H4 (cell line): Measurements from ENCODE around the gene CLDN19. TPM values are rescaled to one million over a fixed set of nuclear protein-coding genes. Genes with fewer than 3 reads are reported as not detected.
A peak's percentile ranks its signal among the peaks of the same experiment; 100 is the strongest.

Experiments used
- DNase-seq: peaks from one replicate; pipeline ENCODE4 v3.0.0-alpha.2; 2015; ENCODE audit warnings: low spot score
- total RNA-seq: library from RNA; depleted of rRNA; stranded (reverse); fragments of >200 nt; shearing (Covaris generic); gene quantifications from 2 replicates; pipeline ENCODE4 v1.2.3, GENCODE V29; 2014; rRNA removed

The CLDN19 gene, protein sequence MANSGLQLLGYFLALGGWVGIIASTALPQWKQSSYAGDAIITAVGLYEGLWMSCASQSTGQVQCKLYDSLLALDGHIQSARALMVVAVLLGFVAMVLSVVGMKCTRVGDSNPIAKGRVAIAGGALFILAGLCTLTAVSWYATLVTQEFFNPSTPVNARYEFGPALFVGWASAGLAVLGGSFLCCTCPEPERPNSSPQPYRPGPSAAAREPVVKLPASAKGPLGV
- total RNA-seq, result not detected in 2 replicates

DNA sequence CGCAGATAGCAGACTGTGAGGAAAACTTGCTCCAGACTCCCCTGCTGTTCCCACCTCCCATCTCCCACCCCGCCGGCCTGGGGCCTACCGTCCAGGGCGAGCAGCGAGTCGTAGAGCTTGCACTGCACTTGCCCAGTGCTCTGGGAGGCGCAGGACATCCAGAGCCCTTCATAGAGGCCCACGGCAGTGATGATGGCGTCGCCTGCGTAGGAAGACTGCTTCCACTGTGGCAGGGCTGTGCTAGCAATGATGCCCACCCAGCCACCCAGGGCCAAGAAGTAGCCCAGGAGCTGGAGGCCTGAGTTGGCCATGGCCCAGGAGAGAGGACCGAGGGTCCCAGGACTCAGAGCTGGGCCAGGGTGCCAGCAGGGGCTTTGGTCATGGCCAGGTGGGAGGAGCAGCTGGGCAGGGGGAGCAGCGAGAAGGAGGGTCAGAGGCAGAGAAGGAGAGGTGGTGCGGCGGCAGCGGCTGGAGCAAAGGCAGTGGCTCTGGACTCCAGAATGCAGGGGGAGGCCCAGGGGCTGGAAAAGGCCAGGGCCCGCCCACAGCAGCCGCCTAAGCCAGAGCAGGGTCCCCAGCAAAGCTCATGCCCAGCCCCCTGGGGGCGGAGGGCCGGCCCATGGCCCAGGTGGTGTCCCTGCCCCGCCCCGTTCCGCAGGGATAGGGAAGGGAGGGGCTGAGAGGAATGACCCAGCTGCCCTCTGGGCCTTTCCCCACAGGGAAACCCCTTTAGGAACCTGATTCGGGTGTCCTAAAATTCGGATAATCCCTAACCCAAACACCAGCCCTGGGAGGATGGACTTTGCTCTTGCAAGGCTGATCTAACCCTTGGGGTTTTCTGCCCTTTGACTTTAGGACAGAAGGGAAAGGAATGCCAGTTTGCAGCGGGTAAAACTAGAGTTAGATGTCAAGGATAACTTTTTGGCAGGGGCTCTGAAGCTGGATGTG lies at the start of gene CLDN19:
Gene CLDN19 (minus strand): TSS at position 484 of the 948 bp plus-strand sequence. CDS start 173 bp downstream, at position 311.
- DNase-seq, result no peak

DNA sequence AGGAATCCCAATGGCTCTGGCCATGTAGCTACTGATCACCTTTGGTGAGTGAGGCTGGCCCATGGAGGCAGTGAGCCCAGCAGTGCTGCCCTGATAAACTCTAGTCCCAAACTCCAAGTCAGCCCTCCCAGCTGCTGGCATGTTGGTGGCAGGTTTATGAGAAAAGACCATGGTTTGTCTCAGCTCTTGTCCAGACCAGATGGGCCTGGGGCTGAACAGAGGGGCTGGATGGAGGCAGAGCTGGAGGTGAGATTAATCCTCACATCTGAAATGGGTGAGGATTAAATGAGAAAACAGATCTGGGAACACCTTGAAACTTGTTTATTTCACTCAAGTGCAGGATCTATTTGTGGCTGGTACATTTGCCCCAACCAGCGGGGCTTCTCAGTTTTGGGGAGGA lies 48.0 kb upstream of the CLDN19 start:
- no peak for DNase-seq

DNA sequence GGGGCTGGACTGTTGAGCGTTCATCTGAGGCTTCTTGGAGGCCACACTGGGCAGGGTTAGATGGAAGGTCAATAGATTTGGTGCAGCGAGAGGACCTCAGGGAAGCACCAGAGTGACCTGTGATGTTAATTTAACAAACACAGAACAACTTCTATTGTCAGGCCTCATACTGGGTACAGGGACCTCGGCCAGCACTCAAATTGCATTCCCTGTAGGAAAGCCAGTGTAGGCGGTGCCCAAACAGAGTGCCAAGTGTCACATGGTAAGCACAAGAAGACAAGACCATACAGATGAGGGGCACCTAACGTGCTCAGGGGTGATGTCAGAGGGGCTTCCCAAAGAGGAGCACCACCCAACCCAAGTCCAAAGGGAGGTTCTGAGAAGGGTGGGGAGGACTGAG lies 46.1 kb upstream of the CLDN19 start:
- no peak for DNase-seq

DNA sequence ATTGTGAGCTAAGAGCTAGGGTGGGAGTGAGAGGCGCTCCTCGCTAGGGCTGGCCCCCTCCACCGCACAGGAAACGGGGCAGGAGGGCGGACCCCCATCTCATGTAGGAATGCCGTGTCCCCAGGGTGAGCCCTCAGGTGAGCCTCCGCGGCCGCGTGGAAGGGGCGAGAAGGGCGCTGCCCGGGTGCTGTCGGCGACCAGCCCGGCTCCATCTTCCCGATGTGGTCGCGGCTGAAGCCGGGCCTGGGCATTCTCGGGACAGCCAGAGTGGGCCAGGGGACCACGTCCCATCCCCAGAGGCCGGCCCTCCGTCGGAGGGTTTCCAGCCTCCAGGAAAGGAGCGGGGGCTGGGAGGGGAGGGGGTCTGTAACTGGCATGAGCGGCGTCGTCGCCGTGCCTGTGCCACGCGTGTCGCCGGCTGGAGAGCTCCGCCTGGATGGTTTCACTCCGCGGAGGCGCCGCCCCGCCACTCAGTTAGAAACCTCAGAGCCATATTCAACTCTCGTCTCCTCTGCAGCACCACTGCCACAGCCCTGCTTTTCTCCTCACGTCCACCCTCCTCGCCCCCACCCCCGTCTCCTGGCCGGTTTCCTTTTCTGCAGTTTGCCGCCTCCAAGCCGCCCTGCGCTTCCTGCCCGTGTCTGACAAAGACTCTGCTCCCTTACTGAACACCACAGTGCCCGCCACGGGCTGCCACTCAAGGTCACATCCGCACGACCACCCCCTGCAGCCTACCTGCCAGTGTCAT lies 45.1 kb upstream of the CLDN19 start, which contains the start of gene TMEM269:
Gene TMEM269 (plus strand): TSS at position 46 of the 748 bp plus-strand sequence. CDS start 4,903 bp downstream, outside the sequence.
- no peak for DNase-seq

DNA sequence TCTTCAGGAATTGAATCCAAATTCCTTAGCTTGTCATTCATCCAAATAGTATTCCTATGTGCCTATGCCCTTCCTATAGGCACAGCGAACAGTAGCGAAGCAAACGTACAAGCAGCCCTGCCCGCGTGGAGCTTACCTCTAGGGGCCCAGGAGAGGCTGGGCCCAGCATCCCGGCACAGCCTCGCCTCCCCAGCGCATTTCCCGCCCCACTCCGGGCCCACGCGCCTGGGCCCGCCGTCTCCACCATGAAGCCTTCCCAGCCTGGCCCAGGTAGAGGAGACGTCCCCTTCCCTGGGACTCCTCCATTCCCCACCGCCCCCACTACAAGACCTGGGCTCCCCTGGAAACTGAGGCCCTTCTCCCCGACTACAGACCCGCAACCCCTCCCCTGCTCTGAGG lies 44.5 kb upstream of the CLDN19 start:
- no peak for DNase-seq

DNA sequence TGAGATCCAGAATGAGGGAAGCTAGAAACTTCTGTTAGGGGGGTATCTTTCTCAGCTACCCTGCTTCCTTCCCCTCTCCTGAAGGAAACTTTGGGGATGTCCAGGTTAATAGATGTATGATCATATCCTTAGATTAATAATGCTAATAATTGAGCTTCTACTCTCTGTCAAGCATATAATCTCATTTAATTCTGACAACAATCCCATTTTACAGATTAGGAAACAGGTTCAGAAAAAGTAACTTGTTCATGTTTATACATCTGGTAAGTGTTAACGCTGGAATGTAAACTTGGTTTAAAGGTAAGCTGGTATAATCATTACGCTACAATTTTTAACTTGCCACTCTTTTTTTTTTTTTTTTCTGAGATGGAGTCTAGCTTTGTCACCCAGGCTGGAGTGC lies 43.1 kb upstream of the CLDN19 start:
- DNase-seq, result no peak

DNA sequence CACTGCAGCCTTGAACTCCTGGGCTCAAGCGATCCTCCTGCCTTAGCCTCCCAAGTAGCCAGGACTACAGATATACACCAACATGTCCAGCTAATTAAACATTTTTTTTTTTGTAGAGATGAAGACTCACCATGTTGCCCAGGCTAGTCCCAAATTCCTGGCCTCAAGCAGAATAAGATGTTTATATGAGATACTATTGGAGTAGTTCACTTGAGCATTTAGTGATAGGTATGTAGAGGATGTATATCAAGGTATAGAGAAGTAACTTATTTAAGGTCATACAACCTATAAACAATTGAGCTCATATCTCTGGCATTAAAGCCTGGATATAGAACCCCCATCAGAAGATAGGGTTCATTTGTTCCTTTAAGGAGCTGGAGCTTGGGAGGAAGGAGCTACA lies 40.1 kb upstream of the CLDN19 start:
- no peak for DNase-seq

DNA sequence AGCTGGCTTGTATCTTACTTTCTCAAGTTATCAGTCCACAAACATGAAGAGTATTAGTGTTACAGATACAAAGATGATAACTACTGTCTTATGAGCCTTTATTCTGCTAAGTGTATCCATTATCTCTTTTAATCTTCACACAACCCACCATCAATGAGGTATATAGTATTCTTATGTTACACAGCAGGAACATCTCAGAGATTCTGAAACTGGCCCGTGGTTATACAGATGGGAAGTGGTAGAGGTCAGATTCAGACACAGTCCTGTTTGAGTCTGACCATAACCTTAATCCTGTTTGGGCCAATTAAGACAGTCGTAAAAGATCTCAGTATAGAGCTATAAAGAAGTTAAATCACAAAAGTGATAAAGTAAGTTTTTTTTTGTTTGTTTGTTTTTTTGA lies 39.7 kb upstream of the CLDN19 start:
- DNase-seq, result no peak

DNA sequence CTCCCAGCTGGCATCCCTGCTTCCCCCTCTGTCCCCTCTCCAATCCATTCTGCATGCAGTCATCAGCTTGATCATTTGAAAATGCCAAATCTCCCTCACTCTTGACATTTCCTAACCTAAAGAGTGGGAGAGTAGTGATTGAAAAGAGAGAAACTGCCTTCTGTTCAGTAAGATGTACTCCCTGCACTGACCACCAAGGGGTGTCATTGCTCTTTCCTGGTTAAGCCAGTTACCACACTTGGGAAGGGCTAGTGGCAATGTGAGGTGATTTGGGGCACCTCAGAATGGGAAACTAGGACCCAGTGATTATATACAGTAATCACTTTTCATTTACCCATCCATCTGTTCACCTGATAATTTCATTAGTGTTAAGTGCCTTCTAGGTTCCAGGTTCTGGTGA lies 37.8 kb upstream of the CLDN19 start:
- DNase-seq, result peak; percentile 42

DNA sequence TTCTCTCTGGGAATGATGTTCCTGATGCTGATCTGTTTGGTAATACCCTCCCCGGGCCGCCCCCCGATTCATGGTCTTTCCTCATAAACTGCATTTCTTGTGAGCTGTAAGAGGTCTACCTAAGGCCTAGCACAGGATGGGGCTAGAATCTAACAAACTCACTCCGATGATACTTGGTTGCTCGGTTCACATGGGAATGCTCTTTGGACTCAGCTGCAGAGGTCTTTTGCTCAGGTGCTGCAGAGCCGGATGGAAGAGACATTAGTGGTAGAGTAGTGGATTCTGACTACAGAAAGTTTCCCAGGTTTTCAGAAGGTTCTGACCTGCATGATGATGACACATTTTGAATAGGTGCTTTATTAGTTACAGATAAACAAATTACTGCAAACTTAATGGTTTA lies 36.5 kb upstream of the CLDN19 start:
- no peak for DNase-seq

DNA sequence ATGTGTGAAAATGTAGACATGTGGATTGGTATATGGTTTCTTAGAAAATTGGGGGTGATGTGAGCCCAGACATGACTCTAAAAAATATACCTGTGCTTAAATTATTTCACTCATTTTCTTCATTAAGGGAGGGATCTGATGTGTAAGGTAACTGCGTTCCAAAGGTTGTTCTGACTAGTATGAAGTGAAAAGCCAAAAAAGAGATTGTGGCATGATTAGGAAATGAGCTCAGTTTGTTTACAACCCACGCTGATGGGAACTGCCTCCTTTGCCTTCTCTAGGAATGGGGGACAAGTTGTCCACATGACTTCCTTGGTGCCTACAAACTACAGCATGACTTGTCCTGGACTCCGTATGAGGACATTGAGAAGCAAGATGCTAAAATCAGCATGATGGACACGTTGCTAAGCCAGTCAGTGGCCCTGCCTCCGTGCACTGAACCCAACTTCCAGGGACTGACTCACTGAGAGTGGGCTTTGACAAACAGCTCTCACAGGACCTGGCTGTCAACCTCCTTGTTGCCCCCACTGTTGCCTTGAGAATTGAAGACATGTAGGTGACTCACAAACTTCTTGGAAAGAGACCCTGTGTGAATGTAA lies 35.0 kb upstream of the CLDN19 start:
- no peak for DNase-seq

DNA sequence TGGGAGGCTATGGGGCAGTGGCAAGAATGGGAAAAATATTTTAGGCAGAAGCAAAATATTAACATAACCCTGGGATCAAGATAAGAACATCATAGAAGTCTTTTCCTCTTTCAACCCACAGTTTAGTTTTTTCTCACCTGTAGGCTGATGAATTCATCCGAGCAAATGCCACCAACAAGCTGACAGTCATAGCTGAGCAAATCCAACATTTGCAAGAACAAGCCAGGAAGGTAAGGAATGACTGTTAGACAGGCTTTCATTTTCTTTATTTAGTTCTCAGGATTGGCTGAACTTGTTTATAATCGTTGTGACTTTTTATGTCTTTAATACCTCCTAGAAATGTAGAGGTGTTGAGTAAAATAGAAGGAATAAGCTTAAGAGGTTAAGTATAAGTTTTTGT lies 33.4 kb upstream of the CLDN19 start:
- DNase-seq, result no peak

DNA sequence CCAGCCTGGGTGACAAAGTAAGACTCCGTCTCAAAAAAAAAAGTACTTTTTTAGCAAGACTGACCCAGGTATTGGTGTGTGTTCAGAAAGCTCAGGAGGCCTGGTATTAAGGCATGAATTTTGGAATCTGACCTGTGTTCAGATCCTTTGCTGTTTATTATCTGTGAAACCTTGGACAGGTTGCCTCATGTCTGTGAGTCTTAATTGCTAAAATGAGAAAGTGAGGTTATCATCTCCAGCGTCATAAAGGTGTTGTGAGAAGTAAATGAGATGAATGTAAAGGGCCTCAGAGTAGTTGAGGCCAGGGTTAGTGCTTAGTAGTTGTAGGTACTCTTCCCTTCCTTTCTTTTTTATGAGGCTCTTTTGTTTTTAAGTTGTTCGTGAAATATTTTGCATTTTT lies 29.8 kb upstream of the CLDN19 start:
- DNase-seq, result no peak

DNA sequence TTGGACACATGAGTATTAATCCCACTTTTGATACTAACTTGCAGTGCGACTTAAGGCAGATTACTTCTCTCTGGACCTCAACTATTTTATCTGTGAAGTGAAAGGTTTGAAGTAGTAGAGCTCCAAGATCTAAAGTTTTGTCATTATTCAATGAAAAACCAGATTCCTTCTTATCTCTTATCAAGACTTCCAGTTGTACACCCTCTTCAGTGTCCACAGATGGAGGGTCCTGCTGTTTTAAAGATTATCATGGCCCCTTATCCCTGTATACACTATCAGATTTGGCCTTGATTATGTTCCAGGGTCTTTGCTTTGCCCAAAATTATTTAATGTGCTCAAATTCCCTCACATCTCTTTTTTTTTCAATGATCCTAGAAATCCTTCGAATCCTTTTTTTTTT lies 28.1 kb upstream of the CLDN19 start:
- DNase-seq, result no peak

DNA sequence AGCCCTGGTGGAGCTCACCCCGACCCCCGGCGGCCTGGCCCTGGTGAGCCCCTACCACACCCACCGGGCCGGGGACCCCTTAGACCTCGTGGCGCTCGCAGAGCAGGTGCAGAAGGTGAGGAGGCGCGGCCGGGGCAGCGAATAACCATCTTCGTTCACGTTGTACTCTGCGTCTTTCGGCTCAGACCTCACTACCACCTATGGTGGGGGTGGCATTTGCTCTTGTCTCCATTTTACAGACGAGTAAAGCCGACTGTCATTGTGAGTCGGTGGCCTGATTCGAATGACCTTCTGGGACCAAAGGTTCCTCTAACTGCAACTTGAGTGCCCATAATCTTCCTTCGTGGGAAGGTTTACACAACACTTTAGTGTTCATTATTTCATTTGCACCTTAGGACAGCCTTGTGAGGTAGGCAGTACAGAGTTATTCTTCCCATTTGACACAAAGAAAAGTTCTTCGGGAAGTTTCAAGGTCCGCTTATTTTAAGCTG lies 27.5 kb upstream of the CLDN19 start:
- DNase-seq, result peak; percentile 21

DNA sequence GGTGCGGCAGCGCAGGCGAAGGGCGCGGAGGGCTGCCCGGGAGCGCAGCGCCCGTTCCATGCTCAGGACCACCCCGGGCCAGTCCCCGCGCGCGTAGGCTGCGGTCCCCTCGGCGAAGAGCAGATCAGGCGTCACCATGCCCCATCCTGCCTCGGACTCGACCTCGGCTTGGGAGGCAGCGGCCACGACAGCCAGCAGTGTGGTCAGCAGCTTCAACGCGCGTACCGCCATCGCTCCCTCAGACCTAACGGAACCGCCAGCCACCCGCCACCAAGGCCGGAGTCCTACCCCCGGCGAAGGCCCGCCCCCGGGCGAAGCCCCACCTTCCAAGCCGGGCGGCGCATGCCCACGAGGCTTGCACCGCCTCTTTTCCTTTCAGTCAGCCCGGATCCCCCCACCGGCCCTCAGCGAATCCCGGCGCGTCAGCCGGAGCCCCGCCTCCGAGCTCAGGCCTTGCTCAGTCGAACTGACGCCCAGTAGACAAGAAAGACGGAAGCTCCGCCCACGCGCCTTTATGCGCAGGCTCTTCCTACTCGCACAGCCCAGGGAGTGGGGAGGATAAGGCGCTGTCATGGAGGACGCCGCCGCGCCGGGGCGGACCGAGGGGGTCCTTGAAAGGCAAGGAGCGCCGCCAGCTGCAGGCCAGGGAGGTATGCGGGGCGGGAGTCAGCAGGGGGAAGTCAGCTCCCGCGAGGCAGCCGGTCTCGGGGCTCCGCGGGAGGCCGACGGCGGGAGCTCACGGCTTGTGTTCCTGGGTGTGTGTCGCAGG lies 26.9 kb upstream of the CLDN19 start, which contains the start of the genes C1orf50 and P3H1:
Gene C1orf50 (plus strand): TSS at position 509 of the 769 bp plus-strand sequence. CDS start 63 bp downstream, at position 572.
Gene P3H1 (minus strand): TSS at position 288 of the 769 bp plus-strand sequence. CDS start 57 bp downstream, at position 231.
- DNase-seq, result peak; percentile 99

DNA sequence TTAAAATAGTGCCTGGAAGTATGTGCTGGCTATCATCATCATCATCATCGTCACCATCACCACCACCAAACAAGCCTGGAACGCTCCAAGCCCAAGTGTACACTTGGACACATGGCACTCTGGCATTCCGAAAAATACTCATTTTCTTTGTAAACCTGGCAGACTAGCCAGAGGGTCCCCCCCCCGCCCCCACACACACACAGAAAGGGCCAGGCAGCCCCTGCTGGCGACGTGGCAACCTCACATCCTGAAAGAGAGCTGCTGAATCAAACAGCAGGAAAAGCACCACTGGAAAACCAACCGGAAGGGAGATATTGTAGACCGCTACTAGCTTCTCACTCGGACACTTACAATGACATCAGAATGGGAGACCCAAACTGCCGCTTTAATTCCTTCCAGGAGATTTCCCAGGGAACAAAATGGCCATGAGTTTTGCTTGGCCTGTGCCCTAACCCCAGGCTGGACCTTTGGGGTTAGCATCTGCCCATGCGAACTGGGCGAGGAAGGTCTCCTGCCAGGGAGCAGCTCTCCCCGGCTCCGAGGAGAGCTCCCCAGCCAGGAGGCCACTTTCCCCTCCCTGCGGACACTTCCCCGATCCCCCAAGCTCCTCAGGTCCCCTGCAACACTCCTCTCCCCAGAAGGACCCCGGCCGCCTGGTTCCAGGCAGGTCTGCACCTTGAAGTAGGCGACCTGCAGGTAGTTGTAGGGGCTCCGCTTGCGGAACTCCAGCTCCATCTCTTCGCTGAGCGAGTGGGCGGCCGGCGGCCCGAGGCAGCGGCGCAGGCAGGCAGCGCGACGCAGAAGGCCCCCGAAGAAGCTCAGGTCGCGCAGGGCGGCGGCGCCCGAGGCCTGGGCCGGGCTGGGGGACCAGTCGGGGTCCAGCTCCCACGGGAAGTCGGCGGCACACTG lies 26.1 kb upstream of the CLDN19 start:
- peak; percentile 89 for DNase-seq

DNA sequence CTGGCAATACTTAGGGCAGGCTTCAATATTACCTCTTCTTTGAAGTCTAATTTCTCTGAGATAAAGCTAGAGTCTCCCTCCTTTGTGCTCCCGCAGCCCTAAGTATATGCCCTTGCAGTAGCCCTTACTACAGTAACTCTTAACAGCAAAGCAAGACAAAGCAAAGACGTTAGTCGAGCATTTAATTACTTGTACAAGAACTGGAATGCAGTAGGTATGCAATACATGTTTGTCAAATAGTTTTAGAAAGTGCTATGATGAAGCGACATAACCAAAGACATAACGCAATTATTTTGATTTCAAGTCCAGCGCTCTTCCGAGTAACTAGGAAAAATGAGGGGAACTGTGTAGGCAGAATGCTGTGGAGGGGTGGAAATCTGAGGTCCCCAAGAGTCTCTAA lies 25.2 kb upstream of the CLDN19 start:
- no peak for DNase-seq

DNA sequence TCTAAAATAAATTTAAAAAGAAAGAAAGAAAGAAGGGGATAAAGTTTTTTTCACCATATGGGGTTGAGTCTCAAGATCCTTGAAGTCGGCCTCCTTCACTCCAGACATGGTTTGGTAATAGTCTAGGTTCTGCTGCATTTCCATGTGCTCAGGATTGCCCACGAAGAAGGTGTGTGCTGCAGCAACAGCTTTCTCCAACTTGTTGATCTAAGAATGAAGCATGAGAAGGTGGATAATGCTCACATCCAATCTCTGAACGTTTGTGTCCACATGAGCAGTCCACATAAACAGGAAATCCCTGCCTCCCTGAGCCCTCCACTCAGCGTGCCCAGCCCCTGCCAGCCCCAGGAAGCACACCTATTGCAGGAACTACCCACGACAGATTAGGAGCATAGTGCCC lies 22.2 kb upstream of the CLDN19 start:
- DNase-seq, result no peak
